ENCODE results near the gene PCDHB11. TPM values are rescaled to one million over a fixed set of nuclear protein-coding genes. Genes with fewer than 3 reads are reported as not detected.
A peak's percentile ranks its signal among the peaks of the same experiment; 100 is the strongest.
"Not testable (repeated sequence)": the region's sequence is repeated elsewhere in the genome, so short reads cannot be mapped to it uniquely, and the experiment has no call there.

The PCDHB11 gene
- total RNA-seq, 1 donor from 2014 or later = 7.1 TPM

GRCh38 chr5:141245250-141245717, 45.9 kb downstream of the PCDHB11 start, which contains the start of gene PCDHB15:
Gene PCDHB15 (plus strand): TSS chr5:141245395. CDS start chr5:141245579, 184 bp downstream.
- H3K4me3 ChIP-seq = peak within 1 kb of the TSS; percentile 17 to 43
- H3K36me3 ChIP-seq = peaks cover 3 to 10% of the 10 kb centered on the region in 2 donors
- peaks cover 96 to 100% of the 10 kb centered on the region in 2 donors for H3K9me3 ChIP-seq
- H3K27ac ChIP-seq = no peak within 1 kb of the TSS
- no peaks in the 10 kb centered on the region for H3K4me1 ChIP-seq
- no peaks in the 10 kb centered on the region for H3K27me3 ChIP-seq
- TF ChIP-seq CTCF (IDR thresholded peaks at IDR 0.05) = peak in 1 of 3 experiments; percentile 18
- intact Hi-C loops (cut with DNase I) = no loop called here
- no peak for DNase-seq (ENCODE audit: low spot score in 2 of 2)

GRCh38 chr5:141246971-141247370, 47.5 kb downstream of the PCDHB11 start:
- DNase-seq (ENCODE audit: low spot score in 2 of 2); H3K4me1 ChIP-seq; H3K36me3 ChIP-seq; intact Hi-C loops (cut with DNase I); H3K27ac ChIP-seq; H3K4me3 ChIP-seq; H3K27me3 ChIP-seq: not testable (repeated sequence)
- H3K9me3 ChIP-seq = peaks cover 96 to 100% of the 10 kb centered on the region in 2 donors

- H3K36me3 ChIP-seq; intact Hi-C loops (cut with DNase I); H3K4me1 ChIP-seq; H3K4me3 ChIP-seq; H3K27me3 ChIP-seq; DNase-seq (ENCODE audit: low spot score in 2 of 2); H3K27ac ChIP-seq: not testable (repeated sequence)
- H3K9me3 ChIP-seq = peaks cover 95 to 100% of the 10 kb centered on the region in 2 donors
These were observed 48.0 kb downstream of the PCDHB11 start for GRCh38 chr5:141247434-141247833.

GRCh38 chr5:141250576-141250975, 51.1 kb downstream of the PCDHB11 start:
- intact Hi-C loops (cut with DNase I) = no loop called here
- no peak for DNase-seq (ENCODE audit: low spot score in 2 of 2)
- peaks cover 3 to 7% of the 10 kb centered on the region in 2 donors for H3K36me3 ChIP-seq
- H3K9me3 ChIP-seq = peaks cover 92 to 100% of the 10 kb centered on the region in 2 donors
- H3K4me1 ChIP-seq = no peaks in the 10 kb centered on the region
- TF ChIP-seq CTCF (IDR thresholded peaks at IDR 0.05) = no peak
- no peak overlapping the region for H3K4me3 ChIP-seq
- H3K27ac ChIP-seq = no peak overlapping the region
- H3K27me3 ChIP-seq = no peaks in the 10 kb centered on the region

Other genes starting within 250 kb of the PCDHB11 start
- gene PCDHAC2, start 233.2 kb upstream of the PCDHB11 start, total RNA-seq = not detected
- gene PCDHB1, start 148.3 kb upstream of the PCDHB11 start, total RNA-seq = not detected
- 1.4 TPM for gene PCDHB2, start 105.0 kb upstream of the PCDHB11 start, total RNA-seq
- gene PCDHB3, start 99.2 kb upstream of the PCDHB11 start, total RNA-seq = 1.1 TPM
- gene PCDHB4, start 77.8 kb upstream of the PCDHB11 start, total RNA-seq = 5.1 TPM
- 61.8 TPM for gene PCDHB5, start 64.4 kb upstream of the PCDHB11 start, total RNA-seq
- 1.5 TPM for gene PCDHB6, start 49.6 kb upstream of the PCDHB11 start, total RNA-seq
- gene PCDHB7, start 27.0 kb upstream of the PCDHB11 start, total RNA-seq = 7.6 TPM
- gene PCDHB8, start 21.8 kb upstream of the PCDHB11 start, total RNA-seq = 0.11 TPM
- gene PCDHB16, start 17.2 kb upstream of the PCDHB11 start, total RNA-seq = 18.3 TPM
- 1.9 TPM for gene PCDHB9, start 12.5 kb upstream of the PCDHB11 start, total RNA-seq
- gene PCDHB10, start 7.3 kb upstream of the PCDHB11 start, total RNA-seq = 0.21 TPM
- gene PCDHB12, start 9.1 kb downstream of the PCDHB11 start, total RNA-seq = 19.7 TPM
- gene PCDHB13, start 14.3 kb downstream of the PCDHB11 start, total RNA-seq = 6.7 TPM
- 10.6 TPM for gene PCDHB14, start 23.7 kb downstream of the PCDHB11 start, total RNA-seq
- gene PCDHB15, start 45.8 kb downstream of the PCDHB11 start, total RNA-seq = 2.9 TPM
- not detected for gene SLC25A2, start 104.4 kb downstream of the PCDHB11 start, total RNA-seq
- 30.1 TPM for gene TAF7, start 121.2 kb downstream of the PCDHB11 start, total RNA-seq
- not detected for gene PCDHGA1, start 130.9 kb downstream of the PCDHB11 start, total RNA-seq
- 4.9 TPM for gene PCDHGA2, start 139.1 kb downstream of the PCDHB11 start, total RNA-seq
- 9.2 TPM for gene PCDHGA3, start 144.2 kb downstream of the PCDHB11 start, total RNA-seq
- gene PCDHGB1, start 150.5 kb downstream of the PCDHB11 start, total RNA-seq = 1.8 TPM
- 4.3 TPM for gene PCDHGA4, start 155.4 kb downstream of the PCDHB11 start, total RNA-seq
- gene PCDHGB2, start 160.4 kb downstream of the PCDHB11 start, total RNA-seq = 12.2 TPM
- 4.5 TPM for gene PCDHGA5, start 164.5 kb downstream of the PCDHB11 start, total RNA-seq
- gene PCDHGB3, start 170.6 kb downstream of the PCDHB11 start, total RNA-seq = 14.4 TPM
- 2.0 TPM for gene PCDHGA6, start 174.3 kb downstream of the PCDHB11 start, total RNA-seq
- 4.2 TPM for gene PCDHGA7, start 183.1 kb downstream of the PCDHB11 start, total RNA-seq
- 3.6 TPM for gene PCDHGB4, start 188.1 kb downstream of the PCDHB11 start, total RNA-seq
- 3.2 TPM for gene PCDHGA8, start 193.0 kb downstream of the PCDHB11 start, total RNA-seq
- gene PCDHGB5, start 198.3 kb downstream of the PCDHB11 start, total RNA-seq = 19.6 TPM
- 3.2 TPM for gene PCDHGA9, start 203.2 kb downstream of the PCDHB11 start, total RNA-seq
- gene PCDHGB6, start 208.4 kb downstream of the PCDHB11 start, total RNA-seq = 3.9 TPM
- gene PCDHGA10, start 213.4 kb downstream of the PCDHB11 start, total RNA-seq = 4.4 TPM
- gene PCDHGB7, start 218.1 kb downstream of the PCDHB11 start, total RNA-seq = 10.2 TPM
- 5.3 TPM for gene PCDHGA11, start 221.4 kb downstream of the PCDHB11 start, total RNA-seq
- 18.5 TPM for gene PCDHGA12, start 230.9 kb downstream of the PCDHB11 start, total RNA-seq